GM19099 (cell line): ENCODE results near the gene THADA.

Experiments
- POLR2A ChIP-seq: IDR thresholded peaks from 3 replicates; pipeline ENCODE4 v1.6.1; 2011; ENCODE audit warnings: low read depth; ENCODE audit not compliant: insufficient read length; ENCODE audit errors: extremely low read depth

Gene THADA

GRCh38 chr2:43313642-43314017, 282.2 kb downstream of the THADA start:
- TF ChIP-seq POLR2A, result no peak

DNA sequence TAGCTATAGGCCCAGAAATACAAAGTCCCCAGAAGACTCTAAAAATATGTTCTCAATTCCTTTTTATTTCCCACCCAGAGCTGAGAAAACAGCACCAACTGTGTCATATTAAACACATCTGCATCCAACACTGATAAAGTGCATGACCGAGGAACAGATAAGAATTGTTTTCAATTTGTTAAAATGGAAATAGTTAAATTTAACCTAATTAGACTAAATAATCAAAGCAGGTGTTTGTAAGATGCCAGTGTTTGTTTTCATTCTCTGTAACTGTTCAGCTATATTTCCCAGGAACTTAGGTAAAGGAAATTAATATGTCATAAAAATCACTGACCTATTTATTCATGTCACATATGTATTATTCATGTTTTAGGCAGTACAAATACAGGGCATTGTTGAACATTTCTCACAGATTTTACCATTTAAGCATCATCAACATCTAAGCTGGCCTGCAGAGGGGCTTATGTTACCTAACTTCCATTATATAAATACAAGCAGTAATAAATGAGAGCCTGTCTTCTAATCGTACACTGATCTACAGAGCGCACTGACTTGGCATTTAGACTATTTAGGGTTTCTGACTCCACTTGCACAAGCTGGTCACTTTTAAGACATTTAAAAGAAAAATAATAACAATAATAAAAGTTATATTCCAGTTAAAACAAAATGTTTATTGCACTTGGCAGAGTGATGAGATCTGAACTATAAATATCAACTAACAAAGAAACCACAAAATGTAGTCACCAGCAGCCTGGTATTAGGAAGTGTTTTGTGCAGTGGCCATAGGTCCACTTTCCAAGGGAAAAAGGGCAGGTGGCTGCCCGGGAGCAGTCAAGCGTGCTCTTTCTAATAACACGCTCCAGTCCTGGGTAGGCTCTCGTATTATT, 282.8 kb downstream of the THADA start:
- no peak for TF ChIP-seq POLR2A

DNA sequence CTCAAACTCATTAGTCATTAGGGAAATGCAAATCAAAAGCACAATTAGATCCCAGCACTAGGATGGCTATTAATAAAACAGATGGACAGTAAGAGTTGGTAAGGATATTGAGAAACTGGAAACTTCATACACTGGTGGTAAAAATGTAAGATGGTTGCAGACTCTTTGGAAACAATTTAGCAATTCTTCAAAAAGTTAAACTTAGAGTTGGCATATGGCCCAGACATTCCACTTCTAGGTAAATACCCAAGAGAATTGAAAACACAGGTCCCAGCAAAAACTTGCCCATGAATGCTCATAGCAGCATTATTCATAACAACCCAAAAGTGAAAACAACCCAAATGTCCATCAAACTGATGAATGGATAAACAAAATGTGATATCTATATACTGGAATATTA, 284.6 kb downstream of the THADA start:
- no peak for TF ChIP-seq POLR2A

GRCh38 chr2:43309935-43310334, 285.9 kb downstream of the THADA start:
- no peak for TF ChIP-seq POLR2A

GRCh38 chr2:43307973-43308372, 287.9 kb downstream of the THADA start:
- TF ChIP-seq POLR2A, result no peak

DNA sequence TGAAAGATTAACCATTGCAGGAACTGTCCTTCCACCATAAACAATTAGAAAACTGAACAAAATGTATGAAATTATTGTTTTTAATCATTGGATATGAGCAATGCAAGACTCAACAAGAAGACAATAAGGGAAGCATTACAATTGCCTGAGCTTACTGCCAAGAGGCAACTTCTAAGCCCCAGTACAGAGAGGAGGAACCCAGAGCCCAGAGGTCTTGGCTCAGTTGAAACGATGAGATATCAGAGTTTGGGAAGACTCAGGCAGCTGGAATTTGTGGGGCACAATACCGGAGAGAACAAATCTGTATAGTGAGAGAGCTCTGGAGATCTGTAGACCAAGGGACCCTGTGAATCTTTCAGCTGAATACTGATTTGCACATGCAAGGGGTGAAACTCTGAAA, 288.8 kb downstream of the THADA start:
- TF ChIP-seq POLR2A, result no peak

DNA sequence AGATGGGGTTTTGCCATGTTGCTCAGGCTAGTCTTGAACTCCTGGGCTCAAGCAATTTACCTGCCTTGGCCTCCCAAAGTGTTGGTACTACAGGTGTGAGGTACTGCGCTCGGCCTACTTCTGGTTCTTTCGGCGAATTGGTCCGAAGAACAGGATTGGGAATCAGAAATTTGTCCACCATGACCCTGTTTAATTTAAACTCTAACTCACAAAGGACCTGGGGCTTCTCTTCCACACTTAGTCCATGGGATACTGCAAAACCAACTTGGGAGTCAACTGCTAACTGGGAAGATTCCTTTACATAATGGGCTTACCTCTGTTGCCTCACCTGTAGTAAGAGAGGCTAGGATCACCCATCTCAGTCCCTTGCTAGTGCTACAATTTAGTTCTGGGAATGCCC, 289.6 kb downstream of the THADA start:
- TF ChIP-seq POLR2A, result no peak

DNA sequence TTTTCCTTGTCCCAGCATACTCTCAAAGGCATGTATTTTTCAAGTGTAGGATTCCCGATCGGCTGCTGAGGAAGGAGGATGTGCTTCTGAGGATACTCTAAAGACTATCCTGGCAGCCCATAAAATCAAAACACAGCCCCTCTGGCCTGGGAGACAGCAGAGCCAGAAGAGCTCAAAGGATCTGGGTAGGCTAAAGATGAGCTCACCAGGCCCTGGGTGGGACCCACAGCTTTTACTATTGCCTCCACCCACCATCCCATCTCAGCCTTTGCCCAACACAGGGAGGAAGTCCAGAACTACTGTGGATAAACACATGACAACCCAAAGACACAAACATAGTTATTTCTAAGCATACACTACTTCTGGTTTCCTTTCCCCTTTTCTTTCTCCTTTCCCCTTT, 290.3 kb downstream of the THADA start:
- TF ChIP-seq POLR2A, result no peak

DNA sequence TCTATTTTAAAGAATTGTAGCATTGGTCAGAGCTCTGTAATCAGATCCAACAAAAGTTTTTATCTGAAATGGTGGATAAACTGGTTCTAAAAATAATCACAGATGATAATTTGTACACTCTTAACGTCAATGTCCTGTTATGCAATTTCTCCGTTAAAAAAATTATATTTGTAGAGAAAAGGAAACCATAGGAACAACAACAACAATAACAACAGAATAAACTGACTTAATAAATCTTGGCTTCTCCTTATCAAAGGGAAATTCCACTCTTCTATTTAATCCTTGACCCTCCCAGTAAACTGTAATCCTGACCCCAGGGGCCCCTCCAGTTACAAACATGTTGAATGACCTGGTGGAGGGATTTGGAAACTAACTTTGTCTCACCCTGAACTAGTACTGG, 290.8 kb downstream of the THADA start:
- no peak for TF ChIP-seq POLR2A

DNA sequence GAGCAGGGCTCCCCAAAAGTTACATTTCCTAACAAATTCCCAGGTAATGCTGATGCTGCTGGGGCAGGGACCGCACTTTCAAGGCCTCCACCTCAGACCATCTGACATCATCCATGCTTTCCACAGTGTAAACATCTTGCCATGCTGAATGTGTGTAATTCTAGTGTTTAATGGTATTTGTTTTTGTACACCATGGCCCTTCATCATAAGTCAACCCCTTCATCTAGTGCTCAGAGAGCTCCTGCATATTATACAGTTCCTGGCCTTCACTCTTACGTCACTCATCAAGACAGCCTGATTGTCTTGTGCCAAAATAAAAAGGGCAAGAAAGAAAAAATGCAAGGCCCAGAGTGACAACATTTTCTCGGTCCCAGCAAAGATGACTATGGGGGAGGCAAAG, 291.9 kb downstream of the THADA start:
- TF ChIP-seq POLR2A, result no peak

DNA sequence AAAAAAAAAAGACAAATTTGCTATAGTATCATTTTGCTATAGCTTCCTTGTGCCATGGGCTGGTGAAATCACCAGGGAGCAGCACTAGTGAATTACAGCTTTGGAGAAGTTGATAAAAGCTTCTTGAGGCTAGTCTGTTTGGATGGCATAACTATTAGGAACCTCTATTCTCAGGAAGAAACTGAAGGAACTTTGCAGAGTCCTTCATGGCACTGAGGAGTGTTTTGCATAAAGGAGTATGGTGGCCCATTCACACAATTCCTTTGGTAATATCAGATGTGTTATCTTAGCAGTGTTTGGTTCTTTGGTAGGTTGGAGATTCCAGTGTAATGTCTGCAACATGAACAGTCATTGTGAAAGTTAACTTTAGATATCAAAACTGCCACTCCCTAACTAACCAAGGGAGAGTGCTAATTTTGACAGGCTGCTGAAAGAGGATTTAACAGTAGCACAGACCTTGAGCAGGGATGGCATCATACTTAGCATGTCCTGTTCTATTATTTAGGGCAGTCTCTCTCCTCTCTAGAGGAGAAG, 292.8 kb downstream of the THADA start:
- no peak for TF ChIP-seq POLR2A

DNA sequence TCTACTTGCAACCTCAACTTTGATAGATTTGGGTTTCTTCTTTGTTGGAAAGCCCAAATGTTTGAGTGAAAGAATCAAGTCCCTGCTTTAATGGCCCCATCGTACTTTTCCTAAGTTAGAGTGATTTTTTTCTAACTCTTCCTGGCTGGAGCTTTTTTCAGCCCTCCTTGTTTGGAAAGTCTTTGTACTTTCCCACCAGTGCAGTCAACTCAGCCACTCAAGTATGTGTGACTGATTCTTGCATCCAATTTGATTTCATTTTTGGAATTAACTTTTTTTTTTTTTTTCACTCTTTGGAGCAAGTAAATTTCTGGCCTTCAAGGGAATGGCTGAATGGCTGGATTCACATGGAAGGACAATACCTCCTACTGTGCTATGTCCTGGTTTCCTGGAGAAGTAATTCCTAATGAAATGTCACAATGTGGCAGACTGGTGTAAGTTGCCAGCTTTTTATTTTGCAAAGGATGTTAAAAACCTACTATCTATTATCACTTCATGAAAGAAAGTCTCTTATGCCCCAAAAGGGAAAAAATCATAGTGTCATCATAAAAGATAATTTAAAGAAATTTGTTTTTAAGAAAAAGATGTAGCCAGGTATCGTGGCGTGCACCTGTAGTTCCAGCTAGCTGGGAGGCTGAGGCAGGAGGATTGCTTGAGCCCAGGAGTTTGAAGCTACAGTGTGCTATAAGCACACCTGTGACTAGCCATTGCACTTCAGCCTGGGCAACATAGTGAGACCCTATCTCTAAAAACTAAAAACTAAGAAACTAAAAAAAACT, 293.5 kb downstream of the THADA start:
- TF ChIP-seq POLR2A, result no peak

- no peak for TF ChIP-seq POLR2A
Observed at GRCh38 chr2:43300781-43301583, 294.9 kb downstream of the THADA start.

DNA sequence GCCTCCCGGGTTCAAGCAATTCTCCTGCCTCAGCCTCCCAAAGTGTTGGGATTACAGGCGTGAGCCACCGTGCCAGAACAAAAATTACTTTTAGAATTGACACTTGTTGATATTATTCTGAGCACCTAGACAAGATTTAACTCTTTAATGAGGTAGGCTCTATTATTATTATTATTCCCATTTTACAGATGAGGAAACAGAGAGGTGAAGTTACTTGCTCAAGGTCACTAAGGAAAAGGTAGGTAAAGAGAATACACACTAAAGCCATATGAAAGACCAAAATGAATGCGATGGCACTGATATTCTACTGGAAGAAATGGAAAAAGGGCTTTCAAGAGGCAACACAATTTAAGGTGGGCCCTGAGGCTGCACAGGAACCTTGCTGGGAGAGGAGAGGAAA, 295.6 kb downstream of the THADA start:
- no peak for TF ChIP-seq POLR2A

- TF ChIP-seq POLR2A, result no peak
Observed at GRCh38 chr2:43298500-43298899, 297.3 kb downstream of the THADA start.
